RWPE2 (cell line): ENCODE data around the gene LDLRAD3.

ENCODE experiments used
- ATAC-seq: fragments of 200-7000 bp; cut with Tn5 transposase; 3 replicates; pipeline ENCODE4 v1.9.1; 2021; ENCODE audit warnings: low read depth
- DNase-seq: peaks from one replicate; pipeline ENCODE4 v3.0.0-alpha.2; 2020; ENCODE audit warnings: low spot score
- H3K27ac ChIP-seq: fragments of 450-650 bp; 2 replicates; pipeline ENCODE4 v1.5.1; 2017; ENCODE audit warnings: mild to moderate bottlenecking; ENCODE audit not compliant: poor library complexity, severe bottlenecking
- H3K27me3 ChIP-seq: fragments of 250-450 bp; sonication (Bioruptor Pico); 2 replicates; pipeline ENCODE4 v1.5.1; 2021; ENCODE audit warnings: mild to moderate bottlenecking, moderate library complexity; ENCODE audit not compliant: insufficient read depth, poor library complexity, severe bottlenecking
- H3K36me3 ChIP-seq: fragments of 250-450 bp; sonication (Bioruptor Pico); 2 replicates; pipeline ENCODE4 v1.5.1; 2020; ENCODE audit warnings: low read depth, mild to moderate bottlenecking, moderate library complexity
- H3K4me1 ChIP-seq: fragments of 250-450 bp; sonication (Bioruptor Pico); 2 replicates; pipeline ENCODE4 v1.5.1; 2021; ENCODE audit warnings: mild to moderate bottlenecking, moderate library complexity; ENCODE audit not compliant: insufficient read depth, poor library complexity, severe bottlenecking
- H3K4me3 ChIP-seq: fragments of 250-450 bp; sonication (Bioruptor Pico); 2 replicates; pipeline ENCODE4 v1.5.1; 2021; ENCODE audit warnings: mild to moderate bottlenecking, moderate library complexity; ENCODE audit not compliant: severe bottlenecking
- H3K9me3 ChIP-seq: fragments of 250-450 bp; sonication (Bioruptor Pico); 2 replicates; pipeline ENCODE4 v1.5.1; 2021; ENCODE audit warnings: mild to moderate bottlenecking, moderate library complexity; ENCODE audit not compliant: severe bottlenecking
- CTCF ChIP-seq: fragments of 450-650 bp; IDR thresholded peaks from one replicate; pipeline ENCODE4 v1.5.1; 2017; ENCODE audit warnings: mild to moderate bottlenecking, moderate library complexity; ENCODE audit not compliant: poor library complexity, severe bottlenecking

Gene LDLRAD3

GRCh38 chr11:35951680-35952079, 7.8 kb downstream of the LDLRAD3 start:
- H3K27ac ChIP-seq, result no peak overlapping the region
- no peak overlapping the region for H3K4me3 ChIP-seq
- no peaks in the 10 kb centered on the region for H3K36me3 ChIP-seq
- DNase-seq (no peak), ATAC-seq (no peak)
- no peak for TF ChIP-seq CTCF
- H3K9me3 ChIP-seq, result no peaks in the 10 kb centered on the region
- peaks cover 13% of the 10 kb centered on the region for H3K4me1 ChIP-seq
- H3K27me3 ChIP-seq, result no peaks in the 10 kb centered on the region

GRCh38 chr11:35953081-35953760, 9.4 kb downstream of the LDLRAD3 start:
- H3K4me1 ChIP-seq, result peaks cover 13% of the 10 kb centered on the region
- ATAC-seq, result no peak; the same call in 2 of the 3 replicates
- no peak overlapping the region for H3K27ac ChIP-seq
- no peaks in the 10 kb centered on the region for H3K27me3 ChIP-seq
- H3K9me3 ChIP-seq, result no peaks in the 10 kb centered on the region
- no peak for DNase-seq
- no peak overlapping the region for H3K4me3 ChIP-seq
- no peaks in the 10 kb centered on the region for H3K36me3 ChIP-seq
- no peak for TF ChIP-seq CTCF

GRCh38 chr11:35954205-35954604, 10.3 kb downstream of the LDLRAD3 start:
- Histone ChIP-seq H3K27me3 (no peaks in the 10 kb centered on the region), H3K4me3 (no peak overlapping the region), H3K27ac (no peak overlapping the region), H3K36me3 (no peaks in the 10 kb centered on the region), H3K4me1 (peaks cover 13% of the 10 kb centered on the region), H3K9me3 (no peaks in the 10 kb centered on the region)
- no peak for DNase-seq
- ATAC-seq, result no peak
- TF ChIP-seq CTCF, result no peak

GRCh38 chr11:35955636-35956035, 11.8 kb downstream of the LDLRAD3 start:
- no peak overlapping the region for H3K27ac ChIP-seq
- H3K9me3 ChIP-seq, result no peaks in the 10 kb centered on the region
- no peak overlapping the region for H3K4me3 ChIP-seq
- no peaks in the 10 kb centered on the region for H3K27me3 ChIP-seq
- no peak for TF ChIP-seq CTCF
- no peaks in the 10 kb centered on the region for H3K36me3 ChIP-seq
- ATAC-seq (no peak), DNase-seq (no peak)
- peaks cover 9% of the 10 kb centered on the region for H3K4me1 ChIP-seq

GRCh38 chr11:35962369-35963138, 18.7 kb downstream of the LDLRAD3 start:
- Histone ChIP-seq H3K27me3 (no peaks in the 10 kb centered on the region), H3K9me3 (no peaks in the 10 kb centered on the region), H3K4me3 (no peak overlapping the region), H3K27ac (no peak overlapping the region), H3K36me3 (no peaks in the 10 kb centered on the region), H3K4me1 (no peaks in the 10 kb centered on the region)
- no peak for TF ChIP-seq CTCF
- ATAC-seq (no peak), DNase-seq (no peak)
